IPS-NIHi7 (cell line): ENCODE measurements around the gene CSF3R.

Source experiments
- DNase-seq: peaks from one replicate; pipeline ENCODE4 v3.0.0; 2012; ENCODE audit warnings: mixed read lengths; ENCODE audit errors: extremely low spot score

Gene CSF3R

DNA sequence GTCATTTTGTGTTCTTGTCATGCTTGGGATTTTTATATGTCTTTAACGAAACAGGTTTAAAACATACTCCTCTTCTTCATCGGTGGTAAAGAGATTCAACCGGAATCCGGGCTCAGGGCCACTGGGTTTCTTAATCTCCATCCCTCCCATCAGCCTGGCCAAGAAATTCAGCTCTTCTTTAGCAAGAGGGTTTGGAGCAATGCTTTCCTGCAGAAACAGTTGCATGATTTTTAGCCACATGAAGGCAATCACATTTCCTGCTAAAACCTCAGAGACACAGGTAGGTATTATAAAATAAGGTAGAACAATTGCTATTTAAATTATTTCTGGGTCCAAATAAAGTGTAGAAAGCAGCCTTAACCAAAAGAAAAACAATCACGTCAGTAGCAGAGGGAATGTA, 62.3 kb downstream of the CSF3R start:
- no peak for DNase-seq

DNA sequence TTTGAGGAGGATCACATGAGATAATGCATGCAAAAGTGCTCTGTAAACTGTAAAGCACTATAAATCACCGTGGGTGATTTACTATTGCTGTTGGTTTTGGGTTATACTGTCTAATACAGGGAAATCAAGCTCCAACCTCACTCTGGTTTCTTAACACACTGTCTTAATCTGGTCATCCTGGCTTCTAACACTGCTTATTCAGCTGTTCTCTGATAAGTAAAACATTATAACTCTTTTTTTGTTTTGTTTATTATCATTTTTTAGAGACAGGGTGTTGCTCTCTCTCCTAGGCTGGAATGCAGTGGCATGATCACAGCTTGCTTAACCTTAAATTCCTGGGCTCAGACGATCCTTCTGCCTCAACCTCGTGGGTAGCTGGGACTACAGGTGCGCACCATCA, 63.1 kb downstream of the CSF3R start:
- DNase-seq = no peak

DNA sequence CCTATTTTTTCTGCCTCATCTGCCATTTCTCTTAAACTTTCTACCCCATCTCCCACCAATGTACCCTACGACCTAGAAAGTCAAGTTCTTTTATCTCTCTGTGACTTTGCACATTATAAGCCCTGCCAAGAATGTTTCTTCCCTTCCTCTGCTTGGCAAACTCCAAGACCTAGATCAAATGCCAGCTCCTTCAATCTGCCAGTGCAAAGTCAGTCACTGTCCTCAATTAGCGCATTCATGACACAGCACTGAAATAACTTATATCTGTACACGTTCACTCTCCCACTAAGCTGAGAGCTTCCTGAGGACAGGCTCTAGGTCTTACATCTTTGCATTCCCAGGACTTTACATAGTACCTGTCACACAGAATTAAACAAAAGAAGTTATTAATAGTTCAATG, 63.6 kb downstream of the CSF3R start:
- no peak for DNase-seq

DNA sequence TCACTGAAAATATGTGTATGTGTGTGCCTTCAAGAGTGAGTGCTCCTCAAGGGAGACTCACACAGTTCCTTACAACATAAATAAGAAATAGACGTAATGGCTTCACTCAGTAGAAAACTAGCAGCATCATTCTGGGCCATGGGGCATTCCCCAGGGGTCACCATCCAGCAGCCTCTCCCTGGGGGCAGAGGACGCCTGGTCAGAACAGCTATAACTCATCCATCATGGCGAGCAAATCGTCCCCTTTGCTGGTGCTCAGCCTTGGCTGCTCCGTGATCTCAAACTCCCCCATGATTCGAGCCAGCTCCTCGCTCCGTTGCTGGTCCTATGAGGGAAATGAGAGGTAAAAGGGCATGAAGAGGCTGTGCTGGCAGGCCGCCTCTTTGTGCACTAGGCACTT, 64.8 kb downstream of the CSF3R start:
- DNase-seq = peak; percentile 2
